Measurements from ENCODE around the gene DLGAP4.
A peak's percentile ranks its signal among the peaks of the same experiment; 100 is the strongest.

DLGAP4 gene

GRCh38 chr20:36306553-36307411, 643 bp downstream of the DLGAP4 start:
- no peak for TF ChIP-seq CTCF (conservative IDR thresholded peaks at IDR 0.05)
- H3K27ac ChIP-seq: peak overlapping the region; percentile 58; the same call in 1 of the 2 replicates

GRCh38 chr20:36307412-36308325, 1.5 kb downstream of the DLGAP4 start:
- TF ChIP-seq CTCF (conservative IDR thresholded peaks at IDR 0.05): no peak
- no peak overlapping the region for H3K27ac ChIP-seq

- no peak overlapping the region for H3K27ac ChIP-seq
- TF ChIP-seq CTCF (conservative IDR thresholded peaks at IDR 0.05): no peak
Observed at GRCh38 chr20:36308353-36308752, 2.2 kb downstream of the DLGAP4 start.

- no peak overlapping the region for H3K27ac ChIP-seq
Observed at GRCh38 chr20:36308986-36309385, 2.8 kb downstream of the DLGAP4 start.

GRCh38 chr20:36309643-36310042, 3.5 kb downstream of the DLGAP4 start:
- no peak for TF ChIP-seq CTCF (conservative IDR thresholded peaks at IDR 0.05)
- H3K27ac ChIP-seq: no peak overlapping the region

More at GRCh38 chr20:36308986-36309385, 2.8 kb downstream of the DLGAP4 start:
- no peak for TF ChIP-seq CTCF (conservative IDR thresholded peaks at IDR 0.05)

- TF ChIP-seq CTCF (conservative IDR thresholded peaks at IDR 0.05): no peak
Observed at GRCh38 chr20:36310215-36310981, 4.3 kb downstream of the DLGAP4 start.

More at GRCh38 chr20:36310215-36310981, 4.3 kb downstream of the DLGAP4 start:
- H3K27ac ChIP-seq: no peak overlapping the region
